ENCODE measurements around the gene MCCD1.

MCCD1 gene

DNA sequence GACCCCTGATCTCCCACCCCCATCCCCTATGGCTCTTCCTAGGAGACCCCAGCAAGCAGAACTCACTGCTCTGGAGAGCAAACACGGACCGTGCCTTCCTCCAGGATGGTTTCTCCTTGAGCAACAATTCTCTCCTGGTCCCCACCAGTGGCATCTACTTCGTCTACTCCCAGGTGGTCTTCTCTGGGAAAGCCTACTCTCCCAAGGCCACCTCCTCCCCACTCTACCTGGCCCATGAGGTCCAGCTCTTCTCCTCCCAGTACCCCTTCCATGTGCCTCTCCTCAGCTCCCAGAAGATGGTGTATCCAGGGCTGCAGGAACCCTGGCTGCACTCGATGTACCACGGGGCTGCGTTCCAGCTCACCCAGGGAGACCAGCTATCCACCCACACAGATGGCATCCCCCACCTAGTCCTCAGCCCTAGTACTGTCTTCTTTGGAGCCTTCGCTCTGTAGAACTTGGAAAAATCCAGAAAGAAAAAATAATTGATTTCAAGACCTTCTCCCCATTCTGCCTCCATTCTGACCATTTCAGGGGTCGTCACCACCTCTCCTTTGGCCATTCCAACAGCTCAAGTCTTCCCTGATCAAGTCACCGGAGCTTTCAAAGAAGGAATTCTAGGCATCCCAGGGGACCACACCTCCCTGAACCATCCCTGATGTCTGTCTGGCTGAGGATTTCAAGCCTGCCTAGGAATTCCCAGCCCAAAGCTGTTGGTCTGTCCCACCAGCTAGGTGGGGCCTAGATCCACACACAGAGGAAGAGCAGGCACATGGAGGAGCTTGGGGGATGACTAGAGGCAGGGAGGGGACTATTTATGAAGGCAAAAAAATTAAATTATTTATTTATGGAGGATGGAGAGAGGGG is 44.7 kb downstream of the MCCD1 start:
- no peak for FAIRE-seq

GRCh38 chr6:31574106-31575061 is 45.6 kb downstream of the MCCD1 start:
- no peak for FAIRE-seq

DNA sequence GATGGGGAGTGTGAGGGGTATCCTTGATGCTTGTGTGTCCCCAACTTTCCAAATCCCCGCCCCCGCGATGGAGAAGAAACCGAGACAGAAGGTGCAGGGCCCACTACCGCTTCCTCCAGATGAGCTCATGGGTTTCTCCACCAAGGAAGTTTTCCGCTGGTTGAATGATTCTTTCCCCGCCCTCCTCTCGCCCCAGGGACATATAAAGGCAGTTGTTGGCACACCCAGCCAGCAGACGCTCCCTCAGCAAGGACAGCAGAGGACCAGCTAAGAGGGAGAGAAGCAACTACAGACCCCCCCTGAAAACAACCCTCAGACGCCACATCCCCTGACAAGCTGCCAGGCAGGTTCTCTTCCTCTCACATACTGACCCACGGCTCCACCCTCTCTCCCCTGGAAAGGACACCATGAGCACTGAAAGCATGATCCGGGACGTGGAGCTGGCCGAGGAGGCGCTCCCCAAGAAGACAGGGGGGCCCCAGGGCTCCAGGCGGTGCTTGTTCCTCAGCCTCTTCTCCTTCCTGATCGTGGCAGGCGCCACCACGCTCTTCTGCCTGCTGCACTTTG is 46.7 kb downstream of the MCCD1 start, which contains the start of gene TNF:
Gene TNF (plus strand): TSS at position 231 of the 567 bp plus-strand sequence. CDS start 177 bp downstream, at position 408.
- no peak for FAIRE-seq

GRCh38 chr6:31575952-31576685 is 47.4 kb downstream of the MCCD1 start:
- no peak for FAIRE-seq

- FAIRE-seq: no peak
These were observed 48.3 kb downstream of the MCCD1 start for GRCh38 chr6:31576897-31577578.

- FAIRE-seq: no peak
These were observed 48.8 kb downstream of the MCCD1 start for GRCh38 chr6:31577579-31577966.

GRCh38 chr6:31578184-31579118 is 49.7 kb downstream of the MCCD1 start:
- FAIRE-seq: no peak

DNA sequence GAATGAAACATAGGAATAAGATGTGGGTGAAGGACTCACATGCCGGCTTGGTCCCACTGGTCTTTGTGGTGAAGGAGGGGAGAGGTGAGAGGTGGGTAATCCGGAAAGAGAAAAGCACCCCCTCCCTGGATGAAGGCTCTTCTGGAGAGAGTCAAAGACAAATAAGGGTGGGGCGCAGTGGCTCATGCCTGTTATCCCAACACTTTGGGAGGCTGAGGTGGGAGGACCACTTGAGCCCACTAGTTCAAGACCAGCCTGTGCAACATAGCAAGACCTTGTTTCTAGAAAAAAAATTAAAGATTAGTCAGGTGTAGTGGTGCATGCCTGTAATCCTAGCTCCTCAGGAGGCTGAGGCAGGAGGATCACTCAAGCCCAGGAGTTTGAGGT is 50.4 kb downstream of the MCCD1 start:
- FAIRE-seq: no peak

Data from colon (tissue), 2 donors.